SU-DHL-6 (cell line): ENCODE results near the gene TBC1D5.

Experiments
- EZH2phosphoT487 ChIP-seq: fragments of 200-600 bp; sonication (generic), shearing (Covaris generic); conservative IDR thresholded peaks from 2 replicates; pipeline ENCODE4 v1.6.1; 2018; ENCODE audit warnings: mild to moderate bottlenecking, antibody characterized with exemption, low read length, moderate library complexity, mixed read lengths
- TF ChIP-seq, protein P1 (sequence below): fragments of 200-600 bp; sonication (generic); IDR thresholded peaks from one replicate; pipeline ENCODE4 v1.5.1; 2017; ENCODE audit warnings: antibody characterized with exemption, mild to moderate bottlenecking, low read length, moderate library complexity; ENCODE audit not compliant: insufficient read depth, poor library complexity, severe bottlenecking

DNA sequence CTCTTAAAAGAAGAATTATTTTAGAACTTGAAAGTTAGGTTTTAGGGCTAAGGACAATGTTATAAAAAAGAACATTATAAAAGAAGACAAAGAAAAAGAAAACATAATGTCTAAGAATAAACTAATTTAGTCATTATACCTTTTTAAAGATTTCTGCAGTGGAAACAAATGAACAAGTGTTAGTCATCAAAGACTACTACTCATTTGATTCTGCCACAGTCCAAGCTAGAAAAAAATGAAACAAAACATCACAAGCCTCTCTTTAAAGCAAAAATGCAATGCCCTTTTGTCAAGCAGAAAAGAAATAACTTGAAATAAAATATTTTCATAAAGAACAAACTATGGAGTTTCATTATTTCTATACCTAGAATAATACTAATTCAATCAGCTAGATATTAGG lies 102.0 kb downstream of the TBC1D5 start:
- TF ChIP-seq, protein P1, sequence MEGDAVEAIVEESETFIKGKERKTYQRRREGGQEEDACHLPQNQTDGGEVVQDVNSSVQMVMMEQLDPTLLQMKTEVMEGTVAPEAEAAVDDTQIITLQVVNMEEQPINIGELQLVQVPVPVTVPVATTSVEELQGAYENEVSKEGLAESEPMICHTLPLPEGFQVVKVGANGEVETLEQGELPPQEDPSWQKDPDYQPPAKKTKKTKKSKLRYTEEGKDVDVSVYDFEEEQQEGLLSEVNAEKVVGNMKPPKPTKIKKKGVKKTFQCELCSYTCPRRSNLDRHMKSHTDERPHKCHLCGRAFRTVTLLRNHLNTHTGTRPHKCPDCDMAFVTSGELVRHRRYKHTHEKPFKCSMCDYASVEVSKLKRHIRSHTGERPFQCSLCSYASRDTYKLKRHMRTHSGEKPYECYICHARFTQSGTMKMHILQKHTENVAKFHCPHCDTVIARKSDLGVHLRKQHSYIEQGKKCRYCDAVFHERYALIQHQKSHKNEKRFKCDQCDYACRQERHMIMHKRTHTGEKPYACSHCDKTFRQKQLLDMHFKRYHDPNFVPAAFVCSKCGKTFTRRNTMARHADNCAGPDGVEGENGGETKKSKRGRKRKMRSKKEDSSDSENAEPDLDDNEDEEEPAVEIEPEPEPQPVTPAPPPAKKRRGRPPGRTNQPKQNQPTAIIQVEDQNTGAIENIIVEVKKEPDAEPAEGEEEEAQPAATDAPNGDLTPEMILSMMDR = no peak
- TF ChIP-seq EZH2phosphoT487 = no peak
